Vagina (tissue), 2 donors: ENCODE measurements around the gene ARMH3.

Source experiments
- CTCF ChIP-seq, 3 experiments: fragments of 450-650 bp in 2 of 3; fragments of 200-600 bp in 1 of 3; sonication (generic) in 1 of 3; IDR thresholded peaks; one replicate each; pipeline ENCODE4 v1.5.1; 2017 to 2019; ENCODE audit warnings: antibody characterized with exemption in 3 of 3, mild to moderate bottlenecking in 2 of 3, moderate library complexity in 2 of 3
- POLR2A ChIP-seq, 2 donors: fragments of 450-650 bp; IDR thresholded peaks; one replicate each; pipeline ENCODE4 v1.6.1; 2017; ENCODE audit warnings: antibody characterized with exemption in 2 of 2, mild to moderate bottlenecking in 2 of 2, moderate library complexity in 2 of 2

GRCh38 chr10:102064503-102064867 lies 8.5 kb upstream of the ARMH3 start:
- no peak for TF ChIP-seq POLR2A (IDR thresholded peaks at IDR 0.05)
- no peak for TF ChIP-seq CTCF (IDR thresholded peaks at IDR 0.05)
